A549 (cell line): ENCODE results near the gene ANKRD33B. TPM values are rescaled to one million over a fixed set of nuclear protein-coding genes. Genes with fewer than 3 reads are reported as not detected.

ENCODE experiments used
- ATAC-seq, 2 experiments: fragments of 200-7000 bp in 1 of 2; fragments of >200 bp in 1 of 2; cut with Nextera tagmentation in 1 of 2; cut with Tn5 transposase in 1 of 2; 3 replicates each; pipeline versions ENCODE4 v1.8.0 to v1.9.1; 2018 to 2020; ENCODE audit warnings: mild to moderate bottlenecking in 1 of 2, moderate library complexity in 1 of 2
- CTCF ChIA-PET: fragments of 300-600 bp; sonication (Branson Sonifier 250); formaldehyde crosslinking; extraction: SDS; loops from one replicate; lab custom pipeline; 2021; ENCODE audit warnings: antibody characterized with exemption, inconsistent platforms; lab: Yijun Ruan, JAX
- POLR2A ChIA-PET: fragments of 350-600 bp; formaldehyde crosslinking; extraction: SDS; loops from one replicate; lab custom pipeline; 2021; ENCODE audit warnings: antibody characterized with exemption, inconsistent platforms; lab: Yijun Ruan, JAX
- DNase-seq, 2 experiments: peaks; one replicate each; pipeline versions ENCODE4 v3.0.0 to v3.0.0-alpha.2; 2011 to 2016; ENCODE audit warnings: low read depth in 1 of 2, low spot score in 1 of 2
- FAIRE-seq: peaks from 2 replicates; lab custom pipeline; 2011; peaks lifted over from hg19 to GRCh38; lab: Jason Lieb, UNC
- H3K27ac ChIP-seq, 2 experiments: fragments of >200 bp; sonication (Bioruptor Twin); formaldehyde crosslinking; 3 replicates each; pipeline ENCODE4 v1.5.1; 2016 to 2017
- H3K4me1 ChIP-seq: fragments of >200 bp; sonication (Bioruptor Twin); formaldehyde crosslinking; 3 replicates; pipeline ENCODE4 v1.6.1; 2016
- H3K4me2 ChIP-seq: fragments of >200 bp; sonication (Bioruptor Twin); formaldehyde crosslinking; 3 replicates; pipeline ENCODE4 v1.6.1; 2016
- H3K4me3 ChIP-seq: fragments of >200 bp; sonication (Bioruptor Twin); formaldehyde crosslinking; 3 replicates; pipeline ENCODE4 v1.5.1; 2016
- H3K9me3 ChIP-seq: fragments of >200 bp; sonication (Bioruptor Twin); formaldehyde crosslinking; 3 replicates; pipeline ENCODE4 v1.6.1; 2016
- BHLHE40 ChIP-seq: IDR thresholded peaks from 2 replicates; pipeline ENCODE4 v1.6.1; 2012; ENCODE audit warnings: low read depth, low read length, inconsistent platforms
- CHD2 ChIP-seq: fragments of 150-350 bp; IDR thresholded peaks from 2 replicates; pipeline ENCODE4 v1.6.1; 2014; ENCODE audit warnings: low read length; ENCODE audit not compliant: partially characterized antibody
- EHMT2 ChIP-seq: fragments of 200-600 bp; sonication (generic); IDR thresholded peaks from 2 replicates; pipeline ENCODE4 v1.6.1; 2016; ENCODE audit warnings: antibody characterized with exemption, low read depth, mild to moderate bottlenecking, moderate library complexity
- ELK1 ChIP-seq: fragments of 150-350 bp; IDR thresholded peaks from 2 replicates; pipeline ENCODE4 v1.6.1; 2014; ENCODE audit warnings: low read depth, mild to moderate bottlenecking, low read length
- ESRRA ChIP-seq: fragments of 150-350 bp; IDR thresholded peaks from 2 replicates; pipeline ENCODE4 v1.6.1; 2014; ENCODE audit warnings: mild to moderate bottlenecking, low read length, borderline replicate concordance
- FOSL2 ChIP-seq, 2 experiments: fragments of 450-650 bp in 1 of 2; fragments of >200 bp in 1 of 2; sonication (Bioruptor Twin) in 1 of 2; formaldehyde crosslinking; IDR thresholded peaks; 2 replicates each; pipeline versions ENCODE4 v1.5.0 to v1.6.1; 2016 to 2020; ENCODE audit warnings: mild to moderate bottlenecking in 1 of 2, moderate library complexity in 1 of 2
- FOXS1 ChIP-seq: fragments of 250-450 bp; sonication (Bioruptor Pico); IDR thresholded peaks from 2 replicates; pipeline ENCODE4 v1.5.0; 2020; ENCODE audit warnings: mild to moderate bottlenecking, moderate library complexity
- HDAC2 ChIP-seq: fragments of 200-600 bp; sonication (generic); IDR thresholded peaks from 2 replicates; pipeline ENCODE4 v1.6.1; 2016
- HES2 ChIP-seq: fragments of >200 bp; sonication (Bioruptor Twin); formaldehyde crosslinking; IDR thresholded peaks from 2 replicates; pipeline ENCODE4 v1.6.1; 2016
- HOXA7 ChIP-seq: fragments of 250-450 bp; sonication (Bioruptor Pico); IDR thresholded peaks from 2 replicates; pipeline ENCODE4 v1.5.0; 2020; ENCODE audit warnings: mild to moderate bottlenecking, moderate library complexity
- HOXB5 ChIP-seq: fragments of 250-450 bp; sonication (Bioruptor Pico); IDR thresholded peaks from 2 replicates; pipeline ENCODE4 v1.5.0; 2020; ENCODE audit warnings: mild to moderate bottlenecking, moderate library complexity
- JUNB ChIP-seq: fragments of >200 bp; sonication (Bioruptor Twin); formaldehyde crosslinking; IDR thresholded peaks from 2 replicates; pipeline ENCODE4 v1.6.1; 2016
- KDM1A ChIP-seq: fragments of 200-600 bp; sonication (generic); IDR thresholded peaks from 2 replicates; pipeline ENCODE4 v1.6.1; 2016; ENCODE audit warnings: low read depth, mild to moderate bottlenecking
- KDM5A ChIP-seq: fragments of 200-600 bp; sonication (generic); IDR thresholded peaks from 2 replicates; pipeline ENCODE4 v1.6.1; 2016; ENCODE audit warnings: antibody characterized with exemption, mild to moderate bottlenecking
- MAFK ChIP-seq: fragments of 450-650 bp; IDR thresholded peaks from 2 replicates; pipeline ENCODE4 v1.6.1; 2014; ENCODE audit not compliant: partially characterized antibody
- MAZ ChIP-seq: fragments of 150-350 bp; IDR thresholded peaks from 2 replicates; pipeline ENCODE4 v1.6.1; 2014; ENCODE audit warnings: antibody characterized with exemption, low read depth, low read length, borderline replicate concordance
- NFE2L2 ChIP-seq: fragments of 150-350 bp; conservative IDR thresholded peaks from 2 replicates; pipeline ENCODE4 v1.6.1; 2014; ENCODE audit warnings: low read length
- NR3C1 ChIP-seq: fragments of >200 bp; sonication (Bioruptor Twin); formaldehyde crosslinking; IDR thresholded peaks from 3 replicates; pipeline ENCODE4 v1.6.1; 2017
- REST ChIP-seq: fragments of 200-600 bp; sonication (generic); IDR thresholded peaks from 2 replicates; pipeline ENCODE4 v1.6.1; 2016; ENCODE audit warnings: antibody characterized with exemption, mild to moderate bottlenecking, moderate library complexity
- RFX5 ChIP-seq: fragments of 450-650 bp; IDR thresholded peaks from 2 replicates; pipeline ENCODE4 v1.7.1; 2014; ENCODE audit warnings: antibody characterized with exemption, mild to moderate bottlenecking, moderate library complexity
- RNF2 ChIP-seq: fragments of 200-600 bp; sonication (generic); IDR thresholded peaks from 2 replicates; pipeline ENCODE4 v1.6.1; 2016; ENCODE audit warnings: low read depth, mild to moderate bottlenecking, antibody characterized with exemption, moderate library complexity, borderline replicate concordance
- SMC3 ChIP-seq: fragments of >200 bp; sonication (Bioruptor Twin); formaldehyde crosslinking; IDR thresholded peaks from 3 replicates; pipeline ENCODE4 v1.6.1; 2018; ENCODE audit warnings: inconsistent platforms
- SREBF2 ChIP-seq: fragments of 450-650 bp; IDR thresholded peaks from 2 replicates; pipeline ENCODE4 v1.6.1; 2014; ENCODE audit warnings: mild to moderate bottlenecking, moderate library complexity
- TFCP2L1 ChIP-seq: fragments of 250-450 bp; sonication (Bioruptor Pico); IDR thresholded peaks from 2 replicates; pipeline ENCODE4 v1.5.0; 2021; ENCODE audit warnings: mild to moderate bottlenecking
- ZNF302 ChIP-seq: fragments of 250-450 bp; sonication (Bioruptor Pico); IDR thresholded peaks from 2 replicates; pipeline ENCODE4 v1.9.0; 2021; ENCODE audit warnings: inconsistent platforms, mild to moderate bottlenecking, moderate library complexity
- ZSCAN20 ChIP-seq: fragments of 250-450 bp; sonication (Bioruptor Pico); IDR thresholded peaks from 2 replicates; pipeline ENCODE4 v1.8.0; 2022; ENCODE audit warnings: mild to moderate bottlenecking, moderate library complexity
- WGBS: methylation state at CpG from one replicate; pipeline ENCODE4 v1.1.6; 2017; ENCODE audit errors: missing lambda C conversion rate; 5-methylcytosine and 5-hydroxymethylcytosine counted together
- polyA plus RNA-seq, 4 experiments: library from polyadenylated mRNA; depleted of rRNA in 3 of 4; stranded (reverse); fragments of >200 nt; fragmentation: RNase III in 1 of 4; extraction: RNeasy Plus Mini Kit Qiagen cat#74134 plus additional on column Dnase treatment in 1 of 4; gene quantifications; 2 replicates in 3 of 4; 3 replicates in 1 of 4; pipeline ENCODE4 v1.2.3, GENCODE V29; 2011 to 2017

The ANKRD33B gene
- polyA plus RNA-seq, 2 of the 4 experiments (the other 2 are of a cell fraction) = 4.0 to 6.9 TPM

- TF ChIP-seq RFX5 (no peak), HOXB5 (no peak), ESRRA (no peak), HOXA7 (CRISPR knock-in tag) (no peak), NR3C1 (no peak)
These were observed 138.3 kb downstream of the ANKRD33B start (continued) for GRCh38 chr5:10702040-10702629.

- 85% methylated on average over 7 of the region's 7 CpGs for WGBS
- Histone ChIP-seq H3K4me2 (0 out of 3 replicates have a peak overlapping the region, but pooled peaks have one; percentile 2), H3K9me3 (no peaks in the 10 kb centered on the region), H3K4me1 (peaks cover 24% of the 10 kb centered on the region), H3K4me3 (no peak overlapping the region), H3K27ac (no peak overlapping the region)
- peak; percentile 33 to 60; a peak in 4 of 6 replicates for ATAC-seq
- CTCF ChIA-PET = interaction anchor here (0.7 to 5.3 kb wide), 9 partner anchors 8 to 250 kb away, joined by 3 to 29 read pairs (median 7); no protein-coding TSS in a partner anchor
- TF ChIP-seq RNF2 (no peak), MAZ (no peak), JUNB (no peak), CHD2 (no peak), ZSCAN20 (CRISPR knock-in tag) (no peak), HOXA7 (CRISPR knock-in tag) (no peak), SMC3 (no peak), HES2 (no peak), KDM5A (no peak)
- POLR2A ChIA-PET = interaction anchor here (1.2 kb wide), 1 partner anchor 22 kb away, joined by 3 read pairs; no protein-coding TSS in a partner anchor
- no peak for DNase-seq
- FAIRE-seq = no peak
These were observed 139.1 kb downstream of the ANKRD33B start for GRCh38 chr5:10702911-10703491.

- WGBS = 88% methylated on average over 5 of the region's 5 CpGs
- POLR2A ChIA-PET = interaction anchor here (1.2 kb wide), 1 partner anchor 21 kb away, joined by 3 read pairs; no protein-coding TSS in a partner anchor
- Histone ChIP-seq H3K4me3 (no peak overlapping the region), H3K9me3 (no peaks in the 10 kb centered on the region), H3K4me1 (peaks cover 24% of the 10 kb centered on the region), H3K4me2 (peak overlapping the region; percentile 2; the same call in 1 of the 3 replicates), H3K27ac (no peak overlapping the region)
- CTCF ChIA-PET = interaction anchor here (0.7 to 5.3 kb wide), 7 partner anchors 9 to 251 kb away, joined by 3 to 29 read pairs (median 7); no protein-coding TSS in a partner anchor
- no peak for TF ChIP-seq HDAC2
- TF ChIP-seq ELK1 = no peak
- no peak for TF ChIP-seq HOXB5
- TF ChIP-seq SREBF2 = no peak
- no peak for TF ChIP-seq TFCP2L1
- TF ChIP-seq KDM1A = no peak
- no peak for TF ChIP-seq ZNF302 (CRISPR knock-in tag)
- TF ChIP-seq BHLHE40 = no peak
- TF ChIP-seq FOXS1 (CRISPR knock-in tag) = no peak
- no peak for TF ChIP-seq MAFK
- TF ChIP-seq FOSL2 (IDR thresholded peaks at IDR 0.05) = no peak
- TF ChIP-seq FOSL2 (CRISPR knock-in tag; IDR thresholded peaks at IDR 0.05) = no peak
- no peak for TF ChIP-seq EHMT2
- no peak for TF ChIP-seq REST
- no peak for TF ChIP-seq NFE2L2
- ATAC-seq (no peak), FAIRE-seq (no peak), DNase-seq (no peak)
These were observed 139.8 kb downstream of the ANKRD33B start for GRCh38 chr5:10703676-10704075.
